ENCODE measurements around the gene CCSAP.
A peak's percentile ranks its signal among the peaks of the same experiment; 100 is the strongest.
"Not testable (repeated sequence)": the region's sequence is repeated elsewhere in the genome, so short reads cannot be mapped to it uniquely, and the experiment has no call there.

CCSAP gene

GRCh38 chr1:229342656-229343569, at the start of gene CCSAP:
Gene CCSAP, minus strand, starts transcription at chr1:229343047. Its CDS starts 582 bp downstream, at chr1:229342465.
- peak; percentile 82 for DNase-seq (ENCODE audit: low read depth, low spot score)

GRCh38 chr1:229390130-229390529, 47.3 kb upstream of the CCSAP start:
- DNase-seq (ENCODE audit: low read depth, low spot score): no peak

GRCh38 chr1:229388897-229389580, 46.2 kb upstream of the CCSAP start:
- no peak for DNase-seq (ENCODE audit: low read depth, low spot score)

- no peak for DNase-seq (ENCODE audit: low read depth, low spot score)
Observed at GRCh38 chr1:229385853-229386456, 43.1 kb upstream of the CCSAP start.

- no peak for DNase-seq (ENCODE audit: low read depth, low spot score)
Observed at GRCh38 chr1:229384822-229385221, 42.0 kb upstream of the CCSAP start.

GRCh38 chr1:229383961-229384360, 41.1 kb upstream of the CCSAP start:
- no peak for DNase-seq (ENCODE audit: low read depth, low spot score)

GRCh38 chr1:229383188-229383587, 40.3 kb upstream of the CCSAP start:
- DNase-seq (ENCODE audit: low read depth, low spot score): no peak

GRCh38 chr1:229381234-229381633, 38.4 kb upstream of the CCSAP start:
- peak; percentile 65 for DNase-seq (ENCODE audit: low read depth, low spot score)

GRCh38 chr1:229380536-229381160, 37.8 kb upstream of the CCSAP start:
- no peak for DNase-seq (ENCODE audit: low read depth, low spot score)

GRCh38 chr1:229379846-229380245, 37.0 kb upstream of the CCSAP start:
- no peak for DNase-seq (ENCODE audit: low read depth, low spot score)

GRCh38 chr1:229378586-229379367, 35.9 kb upstream of the CCSAP start:
- no peak for DNase-seq (ENCODE audit: low read depth, low spot score)

- not testable (repeated sequence) for DNase-seq (ENCODE audit: low read depth, low spot score)
Observed at GRCh38 chr1:229378035-229378434, 35.2 kb upstream of the CCSAP start.

GRCh38 chr1:229377429-229377828, 34.6 kb upstream of the CCSAP start:
- DNase-seq (ENCODE audit: low read depth, low spot score): no peak

- no peak for DNase-seq (ENCODE audit: low read depth, low spot score)
Observed at GRCh38 chr1:229376521-229376920, 33.7 kb upstream of the CCSAP start.

GRCh38 chr1:229374485-229374884, 31.6 kb upstream of the CCSAP start:
- no peak for DNase-seq (ENCODE audit: low read depth, low spot score)

GRCh38 chr1:229373395-229373794, 30.5 kb upstream of the CCSAP start:
- no peak for DNase-seq (ENCODE audit: low read depth, low spot score)

GRCh38 chr1:229372251-229372650, 29.4 kb upstream of the CCSAP start:
- DNase-seq (ENCODE audit: low read depth, low spot score): no peak

- DNase-seq (ENCODE audit: low read depth, low spot score): no peak
Observed at GRCh38 chr1:229371624-229372023, 28.8 kb upstream of the CCSAP start.

- DNase-seq (ENCODE audit: low read depth, low spot score): no peak
Observed at GRCh38 chr1:229370601-229371021, 27.8 kb upstream of the CCSAP start.

- no peak for DNase-seq (ENCODE audit: low read depth, low spot score)
Observed at GRCh38 chr1:229368347-229368746, 25.5 kb upstream of the CCSAP start.

GRCh38 chr1:229365569-229365968, 22.7 kb upstream of the CCSAP start:
- DNase-seq (ENCODE audit: low read depth, low spot score): no peak
